BJ (cell line): ENCODE measurements around the gene TTC9. TPM values are rescaled to one million over a fixed set of nuclear protein-coding genes. Genes with fewer than 3 reads are reported as not detected.

Source experiments
- CTCF ChIA-PET: fragments of 350-600 bp; formaldehyde crosslinking; extraction: SDS; loops from one replicate; lab custom pipeline; 2021; ENCODE audit warnings: antibody characterized with exemption, inconsistent platforms; lab: Yijun Ruan, JAX
- POLR2A ChIA-PET: fragments of 300-600 bp; sonication (Branson Sonifier 250); formaldehyde crosslinking; extraction: SDS; loops from one replicate; lab custom pipeline; 2021; ENCODE audit warnings: antibody characterized with exemption; lab: Charles Lee
- DNase-seq: peaks from one replicate; pipeline ENCODE4 v3.0.0-alpha.2; 2011; ENCODE audit warnings: low read depth
- H3K27me3 ChIP-seq: 2 replicates; pipeline ENCODE4 v1.6.0; 2011; ENCODE audit warnings: low read length; ENCODE audit not compliant: control insufficient read depth, insufficient read depth
- H3K36me3 ChIP-seq: 2 replicates; pipeline ENCODE4 v1.5.1; 2011; ENCODE audit warnings: low read length; ENCODE audit not compliant: control insufficient read depth, insufficient read depth
- H3K4me3 ChIP-seq: 2 replicates; pipeline ENCODE4 v1.5.1; 2011; ENCODE audit warnings: low read depth, mild to moderate bottlenecking, control low read depth, low read length
- CTCF ChIP-seq: IDR thresholded peaks from 2 replicates; pipeline ENCODE4 v1.5.1; 2011; ENCODE audit warnings: low read depth, mild to moderate bottlenecking, control low read depth, inconsistent platforms, low read length, moderate library complexity; ENCODE audit not compliant: insufficient read depth
- polyA plus RNA-seq: library from polyadenylated mRNA; depleted of rRNA; stranded (reverse); fragments of >200 nt; gene quantifications from 2 replicates; pipeline ENCODE4 v1.2.3, GENCODE V29; 2011; rRNA removed
- small RNA-seq: library from RNA; depleted of rRNA; stranded (forward); fragments of <200 nt; gene quantifications from one replicate; pipeline ENCODE3, GENCODE V24; 2012; ENCODE audit warnings: low replicate concordance, low read depth; ENCODE audit not compliant: insufficient read length

The TTC9 gene
- polyA plus RNA-seq, 1 experiment, result 0.32 TPM

DNA sequence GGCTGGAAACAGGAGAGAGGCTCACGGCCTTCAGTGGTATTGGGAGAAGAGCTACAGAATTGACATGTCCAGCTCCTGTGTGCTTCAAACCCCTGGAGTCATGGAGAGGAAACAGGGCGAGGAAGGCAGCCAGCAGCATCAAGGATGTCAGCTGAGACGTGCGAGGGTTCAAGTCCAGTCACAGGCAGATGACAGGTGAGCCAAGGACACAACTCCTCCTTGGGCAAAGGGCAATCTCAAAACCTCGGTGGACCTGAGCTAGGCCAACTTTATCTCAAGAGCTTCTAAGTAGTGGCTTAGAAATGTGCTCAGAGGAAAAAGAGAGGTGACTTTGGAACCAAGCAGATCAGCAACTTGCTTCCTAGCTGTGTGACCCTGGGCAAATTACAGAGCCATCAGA is 81.6 kb downstream of the TTC9 start:
- DNase-seq, result no peak
- no peak for TF ChIP-seq CTCF
- Histone ChIP-seq H3K36me3 (no peaks in the 10 kb centered on the region), H3K27me3 (peaks cover 3% of the 10 kb centered on the region; the same call in 1 of the 2 replicates), H3K4me3 (no peak overlapping the region)
- POLR2A ChIA-PET, result no interaction called here
- CTCF ChIA-PET, result interaction anchor here (2.0 kb wide), 1 partner anchor 10 kb away, joined by 9 read pairs; no protein-coding TSS in a partner anchor

- no peak for DNase-seq
- no peak overlapping the region for H3K4me3 ChIP-seq
- 0 out of 2 replicates have a peak, but pooled peaks cover 2% of the 10 kb centered on the region for H3K27me3 ChIP-seq
- ChIA-PET POLR2A (no interaction called here), CTCF (no interaction called here)
- H3K36me3 ChIP-seq, result no peaks in the 10 kb centered on the region
- no peak for TF ChIP-seq CTCF
Observed at GRCh38 chr14:70724110-70724509, 82.4 kb downstream of the TTC9 start.

DNA sequence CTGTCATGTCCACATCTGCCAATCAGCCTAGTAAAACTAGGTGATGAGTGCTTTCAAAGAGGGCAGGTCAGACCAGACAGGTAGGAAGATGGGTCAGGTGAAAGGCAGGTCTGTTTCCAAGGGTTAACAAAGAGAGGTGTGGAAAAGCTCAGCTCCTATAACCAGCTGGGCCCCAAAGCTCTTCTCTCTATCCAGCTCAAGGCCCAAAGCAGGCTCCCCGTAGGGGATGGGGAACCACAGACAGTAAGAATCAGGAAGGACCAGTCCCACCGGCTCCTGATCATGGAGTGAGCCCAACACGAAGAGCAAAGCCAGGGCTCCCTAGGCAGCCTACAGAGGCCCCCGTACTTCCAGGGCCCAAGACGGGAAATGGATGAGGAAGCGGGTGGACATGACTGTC is 83.2 kb downstream of the TTC9 start:
- no peak for TF ChIP-seq CTCF
- ChIA-PET CTCF (interaction anchor here (1.1 to 1.7 kb wide), 2 partner anchors 10 to 12 kb away, joined by 3 to 5 read pairs; no protein-coding TSS in a partner anchor), POLR2A (no interaction called here)
- Histone ChIP-seq H3K27me3 (0 out of 2 replicates have a peak, but pooled peaks cover 2% of the 10 kb centered on the region), H3K4me3 (no peak overlapping the region), H3K36me3 (no peaks in the 10 kb centered on the region)
- no peak for DNase-seq

Small RNAs within 50 kb of the gene (small RNA-seq; reads per million reads assigned to genes)
- not detected for gene RN7SL77P

Other genes with a start within 250 kb of the TTC9 start
- 10.5 and 17.4 TPM in 2 replicates for gene SYNJ2BP, start 224.8 kb upstream of the TTC9 start, polyA plus RNA-seq
- gene ADAM21, start 189.7 kb upstream of the TTC9 start, polyA plus RNA-seq, result 0.10 and 0.16 TPM in 2 replicates
- gene ADAM20, start 106.9 kb upstream of the TTC9 start, polyA plus RNA-seq, result 0.04 and 0.13 TPM in 2 replicates
- 15.4 and 27.6 TPM in 2 replicates for gene MED6, start 41.3 kb upstream of the TTC9 start, polyA plus RNA-seq
- gene MAP3K9, start 167.6 kb downstream of the TTC9 start, polyA plus RNA-seq, result 0.36 and 0.45 TPM in 2 replicates